ENCODE measurements around the gene EXPH5.

The EXPH5 gene

DNA sequence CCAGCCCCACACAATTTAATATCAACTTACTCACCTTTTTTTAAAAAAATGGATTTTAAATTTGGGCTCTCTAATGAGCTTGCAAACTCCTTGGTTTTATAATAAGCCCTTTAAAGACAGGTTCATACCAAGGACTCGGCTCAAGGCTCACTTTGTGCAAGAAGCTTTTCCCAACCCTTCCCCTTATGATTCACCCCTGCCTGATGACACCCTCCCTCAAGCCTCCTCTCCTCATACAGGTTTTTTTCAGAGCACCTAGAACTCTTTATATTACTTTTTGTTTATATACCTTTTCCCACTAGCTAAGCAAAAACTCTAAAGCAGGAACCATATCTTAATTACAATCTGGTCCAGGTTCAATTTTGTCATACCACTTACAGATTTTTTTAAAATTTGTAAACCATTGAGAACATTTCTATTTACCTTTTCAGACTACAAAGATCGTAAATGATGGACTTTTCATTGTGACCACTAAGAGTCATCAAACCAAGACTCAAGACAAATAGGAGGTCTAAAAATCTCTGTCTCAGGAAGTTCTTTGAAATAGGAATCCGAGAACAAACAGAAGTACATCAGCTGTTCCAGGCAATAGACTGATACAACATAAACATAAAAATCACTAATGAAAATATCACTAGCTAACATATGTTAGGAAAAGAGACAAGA, 13.1 kb upstream of the EXPH5 start:
- no peak for TF ChIP-seq OVOL3 (tag by site-specific recombination; IDR thresholded peaks at IDR 0.05)
- TF ChIP-seq ZNF501 (tag by site-specific recombination; IDR thresholded peaks at IDR 0.05): no peak
- Histone ChIP-seq H3K4me1 (ENCODE audit: control insufficient read depth, insufficient read depth, low read length) (no peaks in the 10 kb centered on the region), H3K9me3 (ENCODE audit: control insufficient read depth, insufficient read depth, low read depth, low read length) (no peaks in the 10 kb centered on the region), H3K36me3 (ENCODE audit: control insufficient read depth in 2 of 2, insufficient read depth in 1 of 2, low read length in 2 of 2) (no peaks in the 10 kb centered on the region), H3K4me3 (ENCODE audit: low read depth, low read length) (no peak overlapping the region), H3K27ac (ENCODE audit: extremely low read depth, low read depth, low read length) (no peak overlapping the region)
- ChIA-PET POLR2A (interaction anchor here (1.3 kb wide), 1 partner anchor 13 kb away, joined by 3 read pairs; no protein-coding TSS in a partner anchor), CTCF (interaction anchor here (0.5 to 0.8 kb wide), 4 partner anchors 9 to 615 kb away, joined by 3 read pairs; no protein-coding TSS in a partner anchor)

DNA sequence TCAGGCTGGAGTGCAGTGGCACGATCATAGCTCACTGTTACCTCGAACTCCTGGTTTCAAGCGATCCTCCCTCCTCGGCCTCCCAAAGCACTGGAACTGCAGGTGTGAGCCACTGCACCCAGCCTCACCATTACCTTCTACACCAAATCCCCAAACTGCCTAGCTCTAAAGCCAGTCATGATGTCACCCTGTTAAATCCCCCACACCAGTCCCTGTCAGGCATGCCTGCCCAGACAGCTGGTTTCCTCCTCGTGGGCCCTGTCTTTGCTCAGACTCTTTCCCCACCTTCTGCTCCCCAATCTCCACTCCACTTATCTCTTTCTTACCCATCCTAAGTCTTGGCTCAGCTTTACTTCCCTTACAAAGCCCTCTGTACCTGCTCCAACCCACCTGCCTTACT, 12.5 kb upstream of the EXPH5 start:
- Histone ChIP-seq H3K27ac (ENCODE audit: extremely low read depth, low read depth, low read length) (no peak overlapping the region), H3K36me3 (ENCODE audit: control insufficient read depth in 2 of 2, insufficient read depth in 1 of 2, low read length in 2 of 2) (no peaks in the 10 kb centered on the region), H3K4me3 (ENCODE audit: low read depth, low read length) (no peak overlapping the region), H3K4me1 (ENCODE audit: control insufficient read depth, insufficient read depth, low read length) (no peaks in the 10 kb centered on the region), H3K9me3 (ENCODE audit: control insufficient read depth, insufficient read depth, low read depth, low read length) (no peaks in the 10 kb centered on the region)
- TF ChIP-seq ZNF76 (tag by site-specific recombination; IDR thresholded peaks at IDR 0.05; ENCODE audit: borderline replicate concordance, low read depth): no peak
- TF ChIP-seq ZNF555 (tag by site-specific recombination; conservative IDR thresholded peaks at IDR 0.05): no peak
- TF ChIP-seq, protein P1, sequence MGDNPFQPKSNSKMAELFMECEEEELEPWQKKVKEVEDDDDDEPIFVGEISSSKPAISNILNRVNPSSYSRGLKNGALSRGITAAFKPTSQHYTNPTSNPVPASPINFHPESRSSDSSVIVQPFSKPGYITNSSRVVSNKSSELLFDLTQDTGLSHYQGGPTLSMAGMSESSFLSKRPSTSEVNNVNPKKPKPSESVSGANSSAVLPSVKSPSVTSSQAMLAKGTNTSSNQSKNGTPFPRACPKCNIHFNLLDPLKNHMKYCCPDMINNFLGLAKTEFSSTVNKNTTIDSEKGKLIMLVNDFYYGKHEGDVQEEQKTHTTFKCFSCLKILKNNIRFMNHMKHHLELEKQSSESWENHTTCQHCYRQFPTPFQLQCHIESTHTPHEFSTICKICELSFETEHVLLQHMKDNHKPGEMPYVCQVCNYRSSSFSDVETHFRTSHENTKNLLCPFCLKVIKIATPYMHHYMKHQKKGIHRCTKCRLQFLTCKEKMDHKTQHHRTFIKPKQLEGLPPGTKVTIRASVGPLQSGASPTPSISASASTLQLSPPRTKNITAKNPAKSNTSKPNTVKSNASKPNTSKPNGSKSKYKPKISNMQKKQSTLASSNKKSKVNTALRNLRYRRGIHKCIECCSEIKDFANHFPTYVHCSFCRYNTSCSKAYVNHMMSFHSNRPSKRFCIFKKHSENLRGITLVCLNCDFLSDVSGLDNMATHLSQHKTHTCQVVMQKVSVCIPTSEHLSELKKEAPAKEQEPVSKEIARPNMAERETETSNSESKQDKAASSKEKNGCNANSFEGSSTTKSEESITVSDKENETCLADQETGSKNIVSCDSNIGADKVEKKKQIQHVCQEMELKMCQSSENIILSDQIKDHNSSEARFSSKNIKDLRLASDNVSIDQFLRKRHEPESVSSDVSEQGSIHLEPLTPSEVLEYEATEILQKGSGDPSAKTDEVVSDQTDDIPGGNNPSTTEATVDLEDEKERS (tag by site-specific recombination; IDR thresholded peaks at IDR 0.05): no peak
- TF ChIP-seq, protein P2, sequence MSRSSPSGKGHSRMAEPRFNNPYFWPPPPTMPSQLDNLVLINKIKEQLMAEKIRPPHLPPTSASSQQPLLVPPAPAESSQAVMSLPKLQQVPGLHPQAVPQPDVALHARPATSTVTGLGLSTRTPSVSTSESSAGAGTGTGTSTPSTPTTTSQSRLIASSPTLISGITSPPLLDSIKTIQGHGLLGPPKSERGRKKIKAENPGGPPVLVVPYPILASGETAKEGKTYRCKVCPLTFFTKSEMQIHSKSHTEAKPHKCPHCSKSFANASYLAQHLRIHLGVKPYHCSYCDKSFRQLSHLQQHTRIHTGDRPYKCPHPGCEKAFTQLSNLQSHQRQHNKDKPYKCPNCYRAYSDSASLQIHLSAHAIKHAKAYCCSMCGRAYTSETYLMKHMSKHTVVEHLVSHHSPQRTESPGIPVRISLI (tag by site-specific recombination; IDR thresholded peaks at IDR 0.05): no peak
- TF ChIP-seq OVOL3 (tag by site-specific recombination; IDR thresholded peaks at IDR 0.05): no peak
- TF ChIP-seq ZSCAN16 (tag by site-specific recombination; IDR thresholded peaks at IDR 0.05): no peak
- TF ChIP-seq ZNF677 (tag by site-specific recombination; IDR thresholded peaks at IDR 0.05): no peak
- no peak for TF ChIP-seq ZBTB7A (tag by site-specific recombination; IDR thresholded peaks at IDR 0.05; ENCODE audit: low read depth)
- TF ChIP-seq, protein P3, sequence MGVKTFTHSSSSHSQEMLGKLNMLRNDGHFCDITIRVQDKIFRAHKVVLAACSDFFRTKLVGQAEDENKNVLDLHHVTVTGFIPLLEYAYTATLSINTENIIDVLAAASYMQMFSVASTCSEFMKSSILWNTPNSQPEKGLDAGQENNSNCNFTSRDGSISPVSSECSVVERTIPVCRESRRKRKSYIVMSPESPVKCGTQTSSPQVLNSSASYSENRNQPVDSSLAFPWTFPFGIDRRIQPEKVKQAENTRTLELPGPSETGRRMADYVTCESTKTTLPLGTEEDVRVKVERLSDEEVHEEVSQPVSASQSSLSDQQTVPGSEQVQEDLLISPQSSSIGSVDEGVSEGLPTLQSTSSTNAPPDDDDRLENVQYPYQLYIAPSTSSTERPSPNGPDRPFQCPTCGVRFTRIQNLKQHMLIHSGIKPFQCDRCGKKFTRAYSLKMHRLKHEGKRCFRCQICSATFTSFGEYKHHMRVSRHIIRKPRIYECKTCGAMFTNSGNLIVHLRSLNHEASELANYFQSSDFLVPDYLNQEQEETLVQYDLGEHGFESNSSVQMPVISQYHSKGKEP (tag by site-specific recombination; IDR thresholded peaks at IDR 0.05): no peak
- TF ChIP-seq, protein P4, sequence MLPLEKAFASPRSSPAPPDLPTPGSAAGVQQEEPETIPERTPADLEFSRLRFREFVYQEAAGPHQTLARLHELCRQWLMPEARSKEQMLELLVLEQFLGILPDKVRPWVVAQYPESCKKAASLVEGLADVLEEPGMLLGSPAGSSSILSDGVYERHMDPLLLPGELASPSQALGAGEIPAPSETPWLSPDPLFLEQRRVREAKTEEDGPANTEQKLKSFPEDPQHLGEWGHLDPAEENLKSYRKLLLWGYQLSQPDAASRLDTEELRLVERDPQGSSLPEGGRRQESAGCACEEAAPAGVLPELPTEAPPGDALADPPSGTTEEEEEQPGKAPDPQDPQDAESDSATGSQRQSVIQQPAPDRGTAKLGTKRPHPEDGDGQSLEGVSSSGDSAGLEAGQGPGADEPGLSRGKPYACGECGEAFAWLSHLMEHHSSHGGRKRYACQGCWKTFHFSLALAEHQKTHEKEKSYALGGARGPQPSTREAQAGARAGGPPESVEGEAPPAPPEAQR (tag by site-specific recombination; IDR thresholded peaks at IDR 0.05): no peak
- TF ChIP-seq MZF1 (tag by site-specific recombination; IDR thresholded peaks at IDR 0.05; ENCODE audit: borderline replicate concordance): no peak
- TF ChIP-seq ZNF768 (tag by site-specific recombination; IDR thresholded peaks at IDR 0.05): no peak
- TF ChIP-seq MYNN (tag by site-specific recombination; IDR thresholded peaks at IDR 0.05; ENCODE audit: borderline replicate concordance): no peak
- no peak for TF ChIP-seq SCRT1 (tag by site-specific recombination; IDR thresholded peaks at IDR 0.05; ENCODE audit: borderline replicate concordance)
- CTCF ChIA-PET: interaction anchor here (0.5 to 0.8 kb wide), 3 partner anchors 8 to 92 kb away, joined by 3 to 4 read pairs (median 3); no protein-coding TSS in a partner anchor
- POLR2A ChIA-PET: interaction anchor here (1.3 kb wide), 1 partner anchor 14 kb away, joined by 3 read pairs; no protein-coding TSS in a partner anchor
